HG03457 (cell line): ENCODE data around the gene LRP4.

ENCODE experiments used
- ATAC-seq: cut with Tn5 transposase; IDR thresholded peaks from one replicate; pipeline ENCODE4 v1.9.1; 2021; ENCODE audit warnings: moderate number of reproducible peaks; ENCODE audit not compliant: unreplicated experiment

Gene LRP4

GRCh38 chr11:46894506-46894905 lies 23.8 kb downstream of the LRP4 start:
- ATAC-seq: no peak

GRCh38 chr11:46892838-46893237 lies 25.5 kb downstream of the LRP4 start:
- ATAC-seq: no peak

DNA sequence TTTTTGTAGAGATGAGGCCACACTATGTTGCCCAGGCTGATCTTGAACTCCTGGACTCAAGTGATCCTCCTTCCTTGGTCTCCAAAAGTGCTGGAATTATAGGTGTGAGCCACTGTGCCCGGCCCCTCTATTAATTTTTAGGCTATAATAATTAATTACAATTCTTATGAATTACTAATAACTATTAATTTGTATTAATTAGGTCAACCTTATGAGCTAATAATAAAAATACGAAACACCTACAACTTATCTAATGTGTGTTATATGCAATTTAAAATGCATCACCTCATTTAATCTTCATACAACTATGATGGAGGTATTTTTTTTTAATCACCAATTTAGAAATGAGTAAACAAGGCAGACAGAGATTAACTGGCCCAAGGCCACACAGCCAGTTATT lies 26.2 kb downstream of the LRP4 start:
- ATAC-seq: no peak

DNA sequence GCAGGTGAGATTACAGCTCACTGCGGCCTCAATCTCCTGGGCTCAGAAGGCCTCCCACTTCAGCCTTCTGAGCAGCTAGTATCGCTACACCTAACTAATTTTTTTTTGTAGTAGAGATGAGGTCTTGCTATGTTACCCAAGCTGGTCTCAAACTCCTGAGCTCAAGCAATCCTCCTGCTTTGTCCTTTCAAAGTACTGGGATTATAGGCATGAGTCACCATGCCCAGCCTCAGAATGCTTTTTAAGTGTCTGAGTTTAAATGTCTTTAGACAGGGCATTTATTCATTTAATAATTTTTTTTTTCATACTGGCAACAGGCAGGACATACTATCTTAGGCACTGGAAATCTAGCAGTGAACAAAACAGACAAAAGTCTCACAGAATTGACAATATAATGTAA lies 27.7 kb downstream of the LRP4 start:
- no peak for ATAC-seq

- ATAC-seq: no peak
These were observed 28.5 kb downstream of the LRP4 start for GRCh38 chr11:46889689-46890475.

DNA sequence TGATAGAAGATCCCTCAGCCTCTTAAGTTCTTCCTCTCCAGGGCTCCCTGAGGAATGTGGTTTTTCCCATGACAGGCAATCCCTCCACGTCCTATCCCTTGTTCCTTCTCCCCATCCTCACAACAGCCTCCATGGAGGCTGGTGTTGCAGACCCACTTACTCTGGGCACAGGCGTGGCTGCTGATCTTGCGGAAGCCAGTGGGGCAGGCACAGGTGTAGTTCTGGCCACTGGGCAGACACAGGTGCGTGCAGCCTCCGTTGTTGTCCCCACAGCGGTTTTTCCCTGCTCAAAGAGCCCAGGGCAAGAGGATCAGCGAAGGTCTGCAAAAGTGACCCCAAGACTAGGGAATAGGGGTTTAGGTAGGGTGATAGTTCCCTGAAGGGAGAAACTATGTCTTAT lies 29.1 kb downstream of the LRP4 start:
- no peak for ATAC-seq

- no peak for ATAC-seq
These were observed 29.7 kb downstream of the LRP4 start for GRCh38 chr11:46888636-46889035.

- no peak for ATAC-seq
These were observed 32.1 kb downstream of the LRP4 start for GRCh38 chr11:46886211-46886610.

- ATAC-seq: no peak
These were observed 39.2 kb downstream of the LRP4 start for GRCh38 chr11:46879056-46879585.

DNA sequence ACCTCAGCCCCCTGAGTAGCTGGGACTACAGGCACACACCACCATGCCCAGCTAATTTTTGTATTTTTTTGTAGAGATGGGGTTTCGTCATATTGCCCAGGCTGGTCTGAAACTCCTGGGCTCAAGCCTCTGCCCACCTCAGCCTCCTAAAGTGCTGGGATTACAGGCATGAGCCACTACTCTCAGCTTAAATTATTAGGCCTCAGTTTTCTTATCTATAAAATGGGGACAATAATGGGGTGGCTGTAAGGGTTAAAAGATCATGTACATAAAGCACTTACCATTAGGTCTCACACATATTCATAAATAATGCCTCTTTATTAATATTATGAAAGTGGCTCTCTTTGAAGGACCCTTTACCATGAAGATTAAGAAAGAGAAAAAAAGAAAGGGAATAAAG lies 40.8 kb downstream of the LRP4 start:
- ATAC-seq: no peak

DNA sequence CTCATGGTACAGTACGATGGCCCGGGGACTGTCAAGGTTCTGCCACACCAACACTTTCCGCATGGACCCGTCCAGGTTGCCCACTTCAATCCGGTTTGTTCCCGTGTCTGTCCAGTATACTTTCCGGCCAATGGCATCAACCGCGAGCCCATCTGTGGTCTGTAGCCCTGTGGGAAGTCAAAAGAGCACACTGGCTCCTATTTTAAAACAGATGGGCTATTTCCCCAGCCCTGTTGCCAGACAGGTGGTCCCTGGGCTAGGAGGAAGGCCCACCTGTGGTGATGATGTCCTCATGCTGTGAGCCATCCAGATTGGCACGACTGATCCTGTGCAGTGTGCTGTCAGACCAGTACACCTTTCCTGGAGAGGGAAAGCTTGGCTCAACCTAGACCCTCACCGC lies 41.9 kb downstream of the LRP4 start:
- no peak for ATAC-seq

- no peak for ATAC-seq
These were observed 43.8 kb downstream of the LRP4 start for GRCh38 chr11:46874586-46874985.

DNA sequence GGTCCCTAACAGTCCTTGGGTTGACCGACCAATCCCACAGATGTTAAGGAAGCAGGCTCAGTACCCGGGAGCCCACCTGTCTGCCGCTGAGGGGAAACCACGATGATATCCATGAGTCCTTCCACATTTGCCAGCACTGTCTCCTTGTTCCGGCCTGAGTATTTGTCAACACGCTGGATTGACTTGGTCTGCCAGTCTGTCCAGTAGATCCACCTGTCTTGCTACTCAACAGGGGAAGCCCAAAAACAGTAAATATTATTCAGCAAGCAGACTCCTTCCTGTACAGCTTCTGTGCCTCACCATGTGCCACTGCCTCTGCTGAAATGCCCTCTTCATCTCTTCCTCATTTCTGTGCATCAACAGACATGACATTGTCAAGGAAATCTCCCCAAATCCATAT lies 49.4 kb downstream of the LRP4 start:
- ATAC-seq: no peak

- ATAC-seq: no peak
These were observed 53.0 kb downstream of the LRP4 start for GRCh38 chr11:46865340-46865739.

GRCh38 chr11:46860218-46860617 lies 58.1 kb downstream of the LRP4 start:
- ATAC-seq: no peak

GRCh38 chr11:46858920-46859546 lies 59.3 kb downstream of the LRP4 start:
- ATAC-seq: no peak

DNA sequence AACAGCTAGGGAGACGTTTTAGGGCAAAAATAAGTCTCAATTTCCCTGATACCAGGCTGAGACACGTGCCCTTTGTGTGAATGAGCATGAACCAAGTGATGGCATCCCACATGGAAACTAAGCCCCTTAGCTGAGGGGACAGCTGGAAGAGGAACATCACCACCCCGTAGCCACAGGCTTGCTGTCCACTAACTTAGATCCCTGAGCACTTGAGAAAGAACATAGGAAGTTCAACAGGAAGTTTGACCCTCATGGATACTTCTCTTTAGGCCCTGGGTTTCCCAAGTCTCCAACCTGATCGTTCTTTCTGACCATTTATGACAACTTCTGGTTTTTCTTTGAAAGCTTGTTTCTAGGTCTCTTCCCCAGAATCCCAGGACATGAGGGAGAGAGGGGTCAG lies 60.7 kb downstream of the LRP4 start:
- ATAC-seq: no peak

- no peak for ATAC-seq
These were observed 61.6 kb downstream of the LRP4 start for GRCh38 chr11:46856605-46857343.

DNA sequence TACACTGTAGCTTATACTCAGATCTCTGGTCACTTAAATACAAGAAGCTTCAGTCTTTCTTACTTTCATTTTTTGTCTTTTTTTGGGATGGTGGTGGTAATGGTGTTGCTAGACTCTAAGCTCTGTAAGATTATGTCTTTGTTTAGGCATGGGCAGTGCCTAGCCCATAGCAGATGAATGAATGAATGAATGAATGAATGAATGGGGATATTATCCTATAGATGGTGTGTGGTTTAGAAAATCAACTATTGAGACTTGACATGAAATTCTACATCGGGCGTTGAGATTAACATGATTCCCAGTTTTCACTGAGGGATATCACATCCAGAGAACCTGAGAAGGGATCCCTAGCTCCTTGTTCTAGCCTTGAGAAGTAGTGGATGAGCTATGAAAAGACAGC lies 62.5 kb downstream of the LRP4 start:
- ATAC-seq: no peak

DNA sequence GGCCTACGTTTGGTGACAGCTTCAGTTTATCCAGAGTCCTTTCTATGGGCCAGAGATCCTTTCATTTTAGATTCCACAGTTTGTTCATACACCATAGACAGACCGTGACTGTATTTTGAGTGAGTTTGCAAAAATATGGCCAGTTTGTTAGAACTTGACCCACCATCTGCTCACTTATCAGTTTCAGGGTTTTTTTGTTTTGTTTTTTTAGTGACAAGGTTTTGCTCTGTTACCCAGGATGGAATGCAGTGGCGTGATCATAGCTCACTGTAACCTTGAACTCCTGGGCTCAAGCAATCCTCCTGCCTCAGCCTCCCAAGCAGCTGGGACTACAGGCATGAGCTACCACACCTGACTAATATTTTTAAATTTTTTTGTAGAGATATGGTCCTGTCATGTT lies 63.2 kb downstream of the LRP4 start:
- no peak for ATAC-seq

DNA sequence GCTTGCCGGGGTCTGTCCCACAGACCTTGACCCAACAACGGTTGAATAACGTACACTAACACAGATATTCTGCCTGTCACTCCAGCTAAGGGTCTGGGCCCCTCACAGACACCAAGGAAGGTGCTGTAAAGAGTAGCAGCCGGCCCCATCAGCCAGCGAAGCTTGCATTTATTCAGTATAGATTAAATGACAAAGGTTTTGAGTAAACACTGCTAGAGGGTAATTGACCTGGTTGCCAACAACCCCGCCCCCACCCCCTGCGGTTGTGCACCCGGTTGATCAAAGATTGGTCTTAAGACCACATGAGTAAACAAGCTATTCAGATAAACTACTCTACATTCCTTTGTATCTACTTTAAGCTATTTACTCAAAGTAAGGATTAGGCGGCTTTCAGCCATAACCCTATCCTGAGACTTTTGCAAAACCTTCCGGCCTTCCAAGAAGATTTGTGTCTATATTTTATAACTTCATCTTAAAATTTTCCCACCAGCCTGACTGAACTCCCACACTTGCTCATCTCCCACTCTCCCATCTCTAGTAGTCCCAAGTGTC lies 67.4 kb downstream of the LRP4 start:
- ATAC-seq: no peak

GRCh38 chr11:46849631-46850030 lies 68.7 kb downstream of the LRP4 start:
- no peak for ATAC-seq
